ENCODE measurements around the gene NAV1. TPM values are rescaled to one million over a fixed set of nuclear protein-coding genes. Genes with fewer than 3 reads are reported as not detected.

NAV1 gene
- total and polyA plus RNA-seq, 2 of the 8 experiments (the other 6 are each of a cell fraction or from before 2014, with no cell fraction given) = 9.9 to 42.7 TPM

GRCh38 chr1:201554190-201554600, 15.3 kb downstream of the NAV1 start:
- H3K79me2 ChIP-seq (ENCODE audit: control insufficient read depth in 1 of 2, insufficient read depth in 2 of 2, low read length in 2 of 2) = no peaks in the 10 kb centered on the region
- ChIA-PET CTCF (ENCODE audit: partially characterized antibody) (interaction anchor here (1.1 to 22.6 kb wide), 7 partner anchors 9 to 239 kb away, joined by 3 to 499 read pairs (median 6); no protein-coding TSS in a partner anchor), POLR2A (ENCODE audit: partially characterized antibody) (no interaction called here)
- H2AFZ ChIP-seq (ENCODE audit: low read length) = no peak overlapping the region
- DNase-seq (ENCODE audit: low read depth in 1 of 2, low spot score in 2 of 2) = no peak
- H3K9ac ChIP-seq (replicated peaks in 1 of 4; ENCODE audit: extremely low read depth in 1 of 4, low read depth in 3 of 4, low read length in 3 of 4) = no peak overlapping the region
- no peaks in the 10 kb centered on the region for H3K36me3 ChIP-seq (ENCODE audit: control insufficient read depth in 2 of 4, insufficient read depth in 4 of 4, low read length in 3 of 4)
- no peak overlapping the region for H3K14ac ChIP-seq (ENCODE audit: insufficient read length)
- 82% methylated on average over 10 of the region's 10 CpGs; no CpG with 5 or more reads in 1 of the 2 experiments for WGBS, 2 experiments (ENCODE audit: extremely low coverage in 1 of 2, insufficient coverage in 1 of 2, insufficient read length in 1 of 2, insufficient replicate concordance in 2 of 2, low coverage in 1 of 2, low lambda C conversion rate in 2 of 2, missing lambda C conversion rate in 1 of 2)
- H4K5ac ChIP-seq (ENCODE audit: insufficient read length, low read depth, low read length) = no peak overlapping the region
- H2BK15ac ChIP-seq (ENCODE audit: low read length) = no peak overlapping the region
- no peaks in the 10 kb centered on the region for H3K79me1 ChIP-seq (ENCODE audit: low read depth, low read length)
- no peak overlapping the region for H2BK120ac ChIP-seq (replicated peaks; ENCODE audit: low read depth, low read length)
- H3K4me2 ChIP-seq (ENCODE audit: insufficient read depth in 1 of 2, low read depth in 2 of 2, low read length in 2 of 2) = no peak overlapping the region
- H3K4ac ChIP-seq (replicated peaks; ENCODE audit: insufficient read length, low read depth, low read length) = no peak overlapping the region
- no peak overlapping the region for H3K4me3 ChIP-seq (ENCODE audit: extremely low read depth in 1 of 4, insufficient read depth in 2 of 4, low read depth in 3 of 4, low read length in 4 of 4)
- no peaks in the 10 kb centered on the region for H3K27me3 ChIP-seq (replicated peaks in 1 of 4; ENCODE audit: control insufficient read depth in 3 of 4, extremely low read depth in 1 of 4, insufficient read depth in 3 of 4, low read length in 3 of 4)
- no peak overlapping the region for H3K56ac ChIP-seq (replicated peaks; ENCODE audit: insufficient read length, low read depth, low read length)
- no peak overlapping the region for H2BK12ac ChIP-seq (ENCODE audit: low read depth, low read length)
- H3K4me1 ChIP-seq (replicated peaks in 1 of 4; ENCODE audit: control insufficient read depth in 3 of 4, insufficient read depth in 4 of 4, low read length in 3 of 4) = peaks cover 0 to 6% (median 2%) of the 10 kb centered on the region in 4 experiments; a peak in 3 of 7 replicates
- no peak overlapping the region for H4K91ac ChIP-seq (replicated peaks; ENCODE audit: insufficient read length, low read length)
- no peaks in the 10 kb centered on the region for H3K23me2 ChIP-seq (ENCODE audit: low read depth, low read length)
- no peak for FAIRE-seq
- no peak overlapping the region for H2AK5ac ChIP-seq (ENCODE audit: low read depth, low read length)
- H4K20me1 ChIP-seq (replicated peaks in 1 of 2; ENCODE audit: control insufficient read depth in 1 of 2, insufficient read depth in 2 of 2, low read length in 2 of 2) = no peaks in the 10 kb centered on the region
- H3K23ac ChIP-seq (ENCODE audit: insufficient read length) = no peak overlapping the region
- no peaks in the 10 kb centered on the region for H3K9me3 ChIP-seq (ENCODE audit: insufficient read depth in 2 of 2, low read depth in 1 of 2, low read length in 1 of 2)
- no peak overlapping the region for H3K27ac ChIP-seq (ENCODE audit: low read depth, low read length)
- no peak overlapping the region for H2BK5ac ChIP-seq (ENCODE audit: low read depth, low read length)
- H2BK20ac ChIP-seq (ENCODE audit: low read length) = no peak overlapping the region
- no peak overlapping the region for H4K8ac ChIP-seq (ENCODE audit: extremely low read depth, insufficient read depth, low read length)
- H3K18ac ChIP-seq (ENCODE audit: extremely low read depth, low read length) = no peak overlapping the region

All from H1 (cell line).